ENCODE data around the gene OR2J2. TPM values are rescaled to one million over a fixed set of nuclear protein-coding genes. Genes with fewer than 3 reads are reported as not detected.
"Not testable (repeated sequence)": the region's sequence is repeated elsewhere in the genome, so short reads cannot be mapped to it uniquely, and the experiment has no call there.

The OR2J2 gene
- polyA plus RNA-seq, 1 donor from 2014 or later: not detected

DNA sequence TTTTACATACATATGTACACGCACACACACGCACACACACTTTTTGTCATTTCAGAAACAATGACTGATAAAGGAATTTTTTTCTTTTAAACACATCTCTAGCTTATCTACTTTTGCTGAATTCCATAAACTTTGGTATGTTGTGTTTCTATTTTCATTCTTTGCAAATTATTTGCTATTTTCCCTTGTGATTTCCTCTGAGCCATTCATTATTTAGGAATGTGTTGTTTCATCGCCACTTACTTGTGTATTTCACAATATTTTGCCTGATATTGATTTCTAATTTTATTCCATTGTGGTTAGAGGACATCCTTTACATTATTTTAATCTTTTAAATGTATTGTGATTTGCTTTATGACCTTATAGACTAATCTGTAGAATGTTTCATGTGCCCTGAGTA, 23.6 kb upstream of the OR2J2 start:
- H3K4me3 ChIP-seq (ENCODE audit: low read length): no peak overlapping the region
- H4K20me1 ChIP-seq (ENCODE audit: insufficient read depth): no peaks in the 10 kb centered on the region
- no peak overlapping the region for H3K9ac ChIP-seq (ENCODE audit: low read length)
- no peak overlapping the region for H2AFZ ChIP-seq (ENCODE audit: low read depth, low read length)
- H3K27ac ChIP-seq (ENCODE audit: low read length): no peak overlapping the region
- TF ChIP-seq EZH2 (IDR thresholded peaks at IDR 0.05; ENCODE audit: borderline replicate concordance, insufficient read depth, low read length, poor library complexity, severe bottlenecking) (no peak), EP300 (conservative IDR thresholded peaks at IDR 0.05; ENCODE audit: poor library complexity, severe bottlenecking) (no peak), POLR2AphosphoS5 (IDR thresholded peaks at IDR 0.05) (no peak), MXI1 (conservative IDR thresholded peaks at IDR 0.05; ENCODE audit: poor library complexity, severe bottlenecking) (no peak), TAF1 (IDR thresholded peaks at IDR 0.05; ENCODE audit: low read depth) (no peak), RAD21 (conservative IDR thresholded peaks at IDR 0.05) (no peak)
- TF ChIP-seq, protein P1, sequence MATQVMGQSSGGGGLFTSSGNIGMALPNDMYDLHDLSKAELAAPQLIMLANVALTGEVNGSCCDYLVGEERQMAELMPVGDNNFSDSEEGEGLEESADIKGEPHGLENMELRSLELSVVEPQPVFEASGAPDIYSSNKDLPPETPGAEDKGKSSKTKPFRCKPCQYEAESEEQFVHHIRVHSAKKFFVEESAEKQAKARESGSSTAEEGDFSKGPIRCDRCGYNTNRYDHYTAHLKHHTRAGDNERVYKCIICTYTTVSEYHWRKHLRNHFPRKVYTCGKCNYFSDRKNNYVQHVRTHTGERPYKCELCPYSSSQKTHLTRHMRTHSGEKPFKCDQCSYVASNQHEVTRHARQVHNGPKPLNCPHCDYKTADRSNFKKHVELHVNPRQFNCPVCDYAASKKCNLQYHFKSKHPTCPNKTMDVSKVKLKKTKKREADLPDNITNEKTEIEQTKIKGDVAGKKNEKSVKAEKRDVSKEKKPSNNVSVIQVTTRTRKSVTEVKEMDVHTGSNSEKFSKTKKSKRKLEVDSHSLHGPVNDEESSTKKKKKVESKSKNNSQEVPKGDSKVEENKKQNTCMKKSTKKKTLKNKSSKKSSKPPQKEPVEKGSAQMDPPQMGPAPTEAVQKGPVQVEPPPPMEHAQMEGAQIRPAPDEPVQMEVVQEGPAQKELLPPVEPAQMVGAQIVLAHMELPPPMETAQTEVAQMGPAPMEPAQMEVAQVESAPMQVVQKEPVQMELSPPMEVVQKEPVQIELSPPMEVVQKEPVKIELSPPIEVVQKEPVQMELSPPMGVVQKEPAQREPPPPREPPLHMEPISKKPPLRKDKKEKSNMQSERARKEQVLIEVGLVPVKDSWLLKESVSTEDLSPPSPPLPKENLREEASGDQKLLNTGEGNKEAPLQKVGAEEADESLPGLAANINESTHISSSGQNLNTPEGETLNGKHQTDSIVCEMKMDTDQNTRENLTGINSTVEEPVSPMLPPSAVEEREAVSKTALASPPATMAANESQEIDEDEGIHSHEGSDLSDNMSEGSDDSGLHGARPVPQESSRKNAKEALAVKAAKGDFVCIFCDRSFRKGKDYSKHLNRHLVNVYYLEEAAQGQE (IDR thresholded peaks at IDR 0.05; ENCODE audit: borderline replicate concordance): no peak
- H3F3A ChIP-seq (ENCODE audit: insufficient read depth, low read length, poor library complexity, severe bottlenecking): no peaks in the 10 kb centered on the region
- no peaks in the 10 kb centered on the region for H3K36me3 ChIP-seq (ENCODE audit: insufficient read depth, low read length)
- peaks cover 7% of the 10 kb centered on the region for H3K9me3 ChIP-seq (ENCODE audit: low read length)
- no peak overlapping the region for H3K4me2 ChIP-seq (ENCODE audit: low read length)
- no peaks in the 10 kb centered on the region for H3K9me2 ChIP-seq (ENCODE audit: insufficient read depth, low read length)
- H3K79me2 ChIP-seq (replicated peaks; ENCODE audit: insufficient read depth, low read length): no peaks in the 10 kb centered on the region
- no peaks in the 10 kb centered on the region for H3K27me3 ChIP-seq (ENCODE audit: insufficient read depth, low read depth, low read length)

GRCh38 chr6:29149444-29149843, 21.3 kb upstream of the OR2J2 start:
- not testable (repeated sequence) for H4K20me1 ChIP-seq (ENCODE audit: insufficient read depth); H3K4me2 ChIP-seq (ENCODE audit: low read length); H2AFZ ChIP-seq (ENCODE audit: low read depth, low read length); H3K36me3 ChIP-seq (ENCODE audit: insufficient read depth, low read length); H3K27me3 ChIP-seq (ENCODE audit: insufficient read depth, low read depth, low read length); H3K9ac ChIP-seq (ENCODE audit: low read length); H3K9me3 ChIP-seq (ENCODE audit: low read length); H3K4me3 ChIP-seq (ENCODE audit: low read length); H3F3A ChIP-seq (ENCODE audit: insufficient read depth, low read length, poor library complexity, severe bottlenecking); H3K27ac ChIP-seq (ENCODE audit: low read length); H3K79me2 ChIP-seq (replicated peaks; ENCODE audit: insufficient read depth, low read length); H3K9me2 ChIP-seq (ENCODE audit: insufficient read depth, low read length)

- Histone ChIP-seq H3K9ac (ENCODE audit: low read length) (no peak overlapping the region), H3F3A (ENCODE audit: insufficient read depth, low read length, poor library complexity, severe bottlenecking) (no peaks in the 10 kb centered on the region), H3K27ac (ENCODE audit: low read length) (no peak overlapping the region), H3K4me2 (ENCODE audit: low read length) (no peak overlapping the region), H3K27me3 (ENCODE audit: insufficient read depth, low read depth, low read length) (no peaks in the 10 kb centered on the region), H2AFZ (ENCODE audit: low read depth, low read length) (no peak overlapping the region), H3K9me3 (ENCODE audit: low read length) (no peaks in the 10 kb centered on the region), H3K36me3 (ENCODE audit: insufficient read depth, low read length) (no peaks in the 10 kb centered on the region), H3K79me2 (replicated peaks; ENCODE audit: insufficient read depth, low read length) (no peaks in the 10 kb centered on the region), H4K20me1 (ENCODE audit: insufficient read depth) (no peaks in the 10 kb centered on the region), H3K4me3 (ENCODE audit: low read length) (no peak overlapping the region), H3K9me2 (ENCODE audit: insufficient read depth, low read length) (no peaks in the 10 kb centered on the region)
- no peak for TF ChIP-seq CTCF (IDR thresholded peaks at IDR 0.05; ENCODE audit: poor library complexity, severe bottlenecking)
- no peak for TF ChIP-seq EZH2 (IDR thresholded peaks at IDR 0.05; ENCODE audit: borderline replicate concordance, insufficient read depth, low read length, poor library complexity, severe bottlenecking)
- no peak for TF ChIP-seq SMC3 (conservative IDR thresholded peaks at IDR 0.05; ENCODE audit: poor library complexity)
- TF ChIP-seq EP300 (conservative IDR thresholded peaks at IDR 0.05; ENCODE audit: poor library complexity, severe bottlenecking): no peak
These were observed 17.6 kb upstream of the OR2J2 start for GRCh38 chr6:29153083-29153482.

- H3K4me2 ChIP-seq (ENCODE audit: low read length); H4K20me1 ChIP-seq (ENCODE audit: insufficient read depth); H3K4me3 ChIP-seq (ENCODE audit: low read length); H3K36me3 ChIP-seq (ENCODE audit: insufficient read depth, low read length); H3K27ac ChIP-seq (ENCODE audit: low read length); H3K79me2 ChIP-seq (replicated peaks; ENCODE audit: insufficient read depth, low read length); H3K9ac ChIP-seq (ENCODE audit: low read length); H3F3A ChIP-seq (ENCODE audit: insufficient read depth, low read length, poor library complexity, severe bottlenecking); H2AFZ ChIP-seq (ENCODE audit: low read depth, low read length); H3K9me2 ChIP-seq (ENCODE audit: insufficient read depth, low read length); H3K27me3 ChIP-seq (ENCODE audit: insufficient read depth, low read depth, low read length); H3K9me3 ChIP-seq (ENCODE audit: low read length): not testable (repeated sequence)
These were observed 15.5 kb upstream of the OR2J2 start for GRCh38 chr6:29155182-29155581.

DNA sequence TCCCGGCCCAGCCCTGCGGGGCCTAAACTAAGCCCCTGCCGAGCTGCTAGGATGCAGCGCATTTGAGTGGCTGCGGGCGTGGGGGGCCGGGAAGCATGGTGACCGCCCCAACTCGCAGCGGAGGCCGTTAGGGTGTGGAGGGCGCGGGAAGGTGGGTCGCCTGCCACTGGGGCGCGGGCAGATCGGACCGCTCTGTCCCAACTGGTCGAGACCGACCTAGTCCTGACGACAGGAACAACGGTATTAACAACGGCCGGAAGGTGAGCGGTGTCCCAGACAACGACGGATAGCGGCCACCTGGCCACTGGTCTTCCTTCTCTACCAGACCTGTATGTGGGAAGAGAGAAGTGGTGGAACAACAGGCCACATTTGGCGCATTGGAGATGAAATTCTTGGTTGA, 10.8 kb upstream of the OR2J2 start:
- not testable (repeated sequence) for H3F3A ChIP-seq (ENCODE audit: insufficient read depth, low read length, poor library complexity, severe bottlenecking); H3K36me3 ChIP-seq (ENCODE audit: insufficient read depth, low read length); H3K4me3 ChIP-seq (ENCODE audit: low read length); H3K9me2 ChIP-seq (ENCODE audit: insufficient read depth, low read length); H3K79me2 ChIP-seq (replicated peaks; ENCODE audit: insufficient read depth, low read length); H2AFZ ChIP-seq (ENCODE audit: low read depth, low read length); H3K27me3 ChIP-seq (ENCODE audit: insufficient read depth, low read depth, low read length); H3K9ac ChIP-seq (ENCODE audit: low read length); H3K9me3 ChIP-seq (ENCODE audit: low read length); H4K20me1 ChIP-seq (ENCODE audit: insufficient read depth); H3K4me2 ChIP-seq (ENCODE audit: low read length); H3K27ac ChIP-seq (ENCODE audit: low read length)

All from neural cell (in vitro differentiated cells).